GM18498 (cell line): Measurements from ENCODE around the gene GCNT2.
"Not testable (repeated sequence)": the region's sequence is repeated elsewhere in the genome, so short reads cannot be mapped to it uniquely, and the experiment has no call there.

Source experiments
- ATAC-seq: cut with Tn5 transposase; IDR thresholded peaks from one replicate; pipeline ENCODE4 v1.9.1; 2021; ENCODE audit warnings: mild to moderate bottlenecking, moderate library complexity; ENCODE audit not compliant: unreplicated experiment

GCNT2 gene

GRCh38 chr6:10521104-10521808, at the start of gene GCNT2:
GCNT2 (plus strand) TSS chr6:10521351; CDS start chr6:10528912, 7,561 bp downstream.
- ATAC-seq, result peak; percentile 54

DNA sequence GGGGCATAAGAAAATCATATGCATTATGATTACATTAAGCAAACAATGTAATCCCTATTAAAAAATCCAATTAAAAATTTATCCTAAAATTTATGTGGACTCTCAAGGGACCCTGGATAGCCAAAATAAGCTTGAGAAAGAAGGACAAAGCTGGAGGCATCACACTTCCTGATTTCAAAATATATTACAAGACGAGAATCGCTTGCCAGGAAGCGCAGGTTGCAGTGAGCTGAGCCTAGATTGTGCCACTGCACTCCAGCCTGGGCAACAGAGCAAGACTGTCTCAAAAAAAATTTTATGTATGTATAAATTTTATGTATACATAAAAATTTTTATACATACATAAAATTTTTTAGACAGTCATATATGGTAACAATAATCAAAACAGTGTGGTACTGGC, 48.5 kb upstream of the GCNT2 start:
- ATAC-seq, result no peak

GRCh38 chr6:10478187-10479040, 42.7 kb upstream of the GCNT2 start:
- no peak for ATAC-seq

- no peak for ATAC-seq
Observed at GRCh38 chr6:10479939-10480700, 41.0 kb upstream of the GCNT2 start.

DNA sequence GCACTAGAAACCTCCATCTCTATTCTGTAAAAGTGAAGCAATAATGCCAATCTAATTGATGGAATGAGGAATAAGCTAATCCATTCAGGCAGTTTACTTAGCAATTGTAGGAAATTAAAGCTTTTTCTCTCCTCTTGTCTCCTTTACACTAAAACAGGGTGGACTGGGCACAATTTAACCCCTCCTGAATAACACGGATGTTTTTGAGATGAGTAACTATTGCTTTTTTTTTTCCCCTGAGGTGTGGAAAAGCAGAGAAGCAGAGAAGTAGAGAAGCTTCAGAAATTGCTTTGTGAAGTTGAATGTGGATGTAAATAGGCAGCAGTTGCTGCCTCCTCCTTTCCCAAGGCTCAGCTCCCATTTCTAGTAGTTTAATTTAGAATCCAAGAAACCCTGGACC, 40.0 kb upstream of the GCNT2 start:
- ATAC-seq, result no peak

DNA sequence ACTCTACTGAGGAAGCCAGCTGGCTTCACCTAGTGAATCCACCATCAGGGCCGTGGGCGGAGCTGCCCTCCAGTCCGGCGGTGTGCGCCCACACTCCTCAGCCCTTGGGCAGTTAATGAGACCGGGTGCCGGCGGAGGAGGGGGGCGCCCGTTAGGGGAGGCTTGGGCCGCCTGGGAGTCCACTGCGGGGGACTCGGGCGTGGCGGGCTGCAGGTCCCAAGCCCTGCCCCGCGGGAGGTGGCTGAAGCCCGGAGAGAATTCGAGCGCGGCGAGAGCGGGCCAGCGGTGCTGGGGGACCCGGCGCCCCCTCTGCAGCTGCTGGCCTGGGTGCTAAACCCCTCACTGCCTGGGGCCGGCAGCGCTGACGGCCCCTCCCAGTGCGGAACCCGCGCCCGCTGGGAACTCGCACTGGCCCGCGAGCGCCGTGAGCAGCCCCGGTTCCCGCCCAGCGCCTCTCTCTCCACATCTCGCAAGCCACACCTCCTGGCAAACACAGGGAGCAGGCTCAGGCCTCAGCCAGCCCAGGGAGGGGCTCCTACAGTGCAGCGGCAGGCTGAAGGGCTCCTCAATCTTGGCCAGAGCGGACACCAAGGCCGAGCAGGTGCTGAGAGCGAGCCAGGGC, 38.4 kb upstream of the GCNT2 start:
- ATAC-seq, result no peak

GRCh38 chr6:10484912-10485311, 36.2 kb upstream of the GCNT2 start:
- ATAC-seq, result no peak

GRCh38 chr6:10485406-10485805, 35.7 kb upstream of the GCNT2 start:
- no peak for ATAC-seq

GRCh38 chr6:10486215-10486614, 34.9 kb upstream of the GCNT2 start:
- no peak for ATAC-seq

GRCh38 chr6:10486944-10487588, 34.1 kb upstream of the GCNT2 start:
- ATAC-seq, result not testable (repeated sequence)

GRCh38 chr6:10487668-10488327, 33.4 kb upstream of the GCNT2 start:
- ATAC-seq, result no peak

GRCh38 chr6:10491463-10491862, 29.7 kb upstream of the GCNT2 start:
- no peak for ATAC-seq

- not testable (repeated sequence) for ATAC-seq
Observed at GRCh38 chr6:10491905-10492304, 29.2 kb upstream of the GCNT2 start.

DNA sequence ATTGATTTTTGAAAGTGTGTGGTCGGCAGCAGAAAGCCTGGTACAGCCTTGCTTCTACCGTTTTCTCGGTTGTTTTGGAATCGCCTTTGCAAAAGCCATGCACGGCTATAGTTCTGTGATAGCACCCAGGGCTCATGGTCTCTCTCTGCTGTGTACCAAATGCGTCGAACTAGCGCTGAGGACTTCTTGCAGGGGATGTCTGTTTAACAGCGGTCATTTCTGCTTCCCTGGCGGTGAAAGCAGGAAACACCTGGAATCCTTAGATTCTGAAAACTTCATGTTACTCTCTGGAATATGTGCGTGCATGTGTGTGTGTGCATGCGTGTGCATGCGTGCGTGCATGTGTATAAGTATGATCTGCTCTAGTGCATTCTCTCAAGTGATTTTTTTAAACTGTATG, 26.1 kb upstream of the GCNT2 start:
- ATAC-seq, result no peak

GRCh38 chr6:10505529-10505928, 15.6 kb upstream of the GCNT2 start:
- no peak for ATAC-seq

- no peak for ATAC-seq
Observed at GRCh38 chr6:10507298-10507697, 13.9 kb upstream of the GCNT2 start.

DNA sequence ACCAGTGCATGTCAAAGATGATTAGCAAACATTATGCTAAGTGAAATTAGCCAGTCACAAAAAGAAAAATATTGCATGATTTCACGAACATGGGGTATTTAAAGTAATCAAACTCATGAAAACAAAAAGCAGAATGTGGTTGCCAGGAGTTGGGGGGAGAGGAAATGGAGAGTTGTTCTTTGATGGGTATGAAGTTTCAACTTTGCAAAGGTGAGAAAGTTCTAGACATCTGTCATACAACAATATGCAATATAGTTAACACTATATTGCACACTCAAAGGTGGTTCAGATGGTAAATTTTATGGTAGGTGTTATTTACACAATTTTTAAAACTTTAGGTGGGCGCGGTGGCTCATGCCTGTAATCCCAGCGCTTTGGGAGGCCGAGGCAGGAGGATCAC, 13.4 kb upstream of the GCNT2 start:
- ATAC-seq, result no peak

- peak; percentile 94 for ATAC-seq
Observed at GRCh38 chr6:10510592-10511367, 10.4 kb upstream of the GCNT2 start.

- no peak for ATAC-seq
Observed at GRCh38 chr6:10511477-10511876, 9.7 kb upstream of the GCNT2 start.
